NT2/D1 (cell line): ENCODE measurements around the gene BLCAP.

Source experiments
- YY1 ChIP-seq: IDR thresholded peaks from 2 replicates; pipeline ENCODE4 v1.6.1; 2011; ENCODE audit not compliant: insufficient read length, insufficient read depth
- ZNF274 ChIP-seq: IDR thresholded peaks from 2 replicates; pipeline ENCODE4 v1.6.1; 2011; ENCODE audit warnings: mild to moderate bottlenecking, low read depth, low read length

DNA sequence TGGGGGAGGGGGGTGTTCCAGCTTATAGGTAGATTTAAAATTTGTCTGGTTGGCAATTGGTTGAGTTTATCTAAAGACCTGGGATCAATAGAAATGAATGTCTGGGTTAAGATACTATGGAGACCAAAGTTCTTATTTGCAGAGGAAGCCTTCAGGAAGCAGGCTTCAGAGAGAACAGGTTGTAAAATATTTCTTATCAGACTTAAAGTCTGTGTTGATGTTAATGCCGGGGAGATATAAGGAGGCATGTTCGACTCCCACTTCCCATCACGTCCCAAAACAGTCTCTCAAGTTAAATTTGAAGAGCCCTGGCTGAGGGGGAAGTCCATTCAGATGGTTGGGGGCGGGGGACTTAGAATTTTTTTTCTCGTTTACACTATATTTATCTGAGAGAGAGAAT lies 12.3 kb upstream of the BLCAP start:
- no peak for TF ChIP-seq YY1
- TF ChIP-seq ZNF274: no peak
